HepG2 (cell line): ENCODE results near the gene IRF2. TPM values are rescaled to one million over a fixed set of nuclear protein-coding genes. Genes with fewer than 3 reads are reported as not detected.

Experiments used
- ATAC-seq: fragments of 200-7000 bp; cut with Tn5 transposase; 3 replicates; pipeline ENCODE4 v1.9.1; 2020; ENCODE audit warnings: mild to moderate bottlenecking, moderate library complexity
- BruUV-seq: library from RNA; stranded (reverse); fragments of 400-500 nt; replicated peaks from 2 replicates; lab custom pipeline; 2021; lab: Mats Ljungman, UMichigan
- CTCF ChIA-PET: fragments of 300-600 bp; formaldehyde crosslinking; extraction: SDS; loops from one replicate; lab custom pipeline; 2021; ENCODE audit warnings: low total read pairs, inconsistent platforms, low intra/inter-chr PET ratio; lab: Yijun Ruan, JAX
- POLR2A ChIA-PET: fragments of 350-600 bp; sonication (Branson Sonifier 250); formaldehyde crosslinking; loops from one replicate; lab custom pipeline; 2020; ENCODE audit warnings: antibody characterized with exemption, inconsistent platforms; lab: Yijun Ruan, JAX
- DNase-seq: peaks from one replicate; pipeline ENCODE4 v3.0.0-alpha.2; 2015; ENCODE audit warnings: low spot score
- FAIRE-seq: peaks from 3 replicates; lab custom pipeline; 2011; peaks lifted over from hg19 to GRCh38; lab: Jason Lieb, UNC
- H2AFZ ChIP-seq: one replicate; pipeline ENCODE4 v1.6.1; 2011; ENCODE audit warnings: low read length, inconsistent platforms
- H3K27ac ChIP-seq: fragments of 300-600 bp; 3 replicates; pipeline ENCODE4 v1.8.0; 2011; ENCODE audit warnings: mixed run types, mild to moderate bottlenecking, mixed read lengths, low read length, inconsistent platforms; ENCODE audit not compliant: insufficient read depth; ENCODE audit errors: extremely low read length
- H3K27me3 ChIP-seq, 2 experiments: fragments of 200-600 bp in 1 of 2; 2 replicates in 1 of 2; 3 replicates in 1 of 2; pipeline versions ENCODE4 v1.6.0 to v1.8.0; 2011; ENCODE audit warnings: low read length in 2 of 2, mild to moderate bottlenecking in 2 of 2, moderate library complexity in 2 of 2, inconsistent platforms in 1 of 2; ENCODE audit not compliant: insufficient read depth in 2 of 2, control insufficient read depth in 1 of 2
- H3K36me3 ChIP-seq, 2 experiments: fragments of 200-600 bp in 1 of 2; replicated peaks in 1 of 2; 2 replicates in 1 of 2; 3 replicates in 1 of 2; pipeline versions ENCODE4 v1.5.1 to v1.8.0; 2011; ENCODE audit warnings: low read length in 2 of 2, inconsistent platforms in 1 of 2; ENCODE audit not compliant: insufficient read depth in 2 of 2, control insufficient read depth in 1 of 2
- H3K4me1 ChIP-seq: 2 replicates; pipeline ENCODE4 v1.5.1; 2012; ENCODE audit warnings: low read length, inconsistent platforms; ENCODE audit not compliant: insufficient read depth
- H3K4me2 ChIP-seq: 2 replicates; pipeline ENCODE4 v1.6.0; 2011; ENCODE audit warnings: low read depth, low read length, inconsistent platforms
- H3K4me3 ChIP-seq, 3 experiments: fragments of 200-600 bp in 1 of 3; sonication (generic), shearing (Covaris generic) in 1 of 3; replicated peaks in 1 of 3; 2 replicates each; pipeline ENCODE4 v1.5.1; 2011 to 2016; ENCODE audit warnings: low read length in 3 of 3, inconsistent platforms in 2 of 3, low read depth in 2 of 3, mild to moderate bottlenecking in 2 of 3, control low read depth in 1 of 3, mixed read lengths in 1 of 3; ENCODE audit not compliant: insufficient read depth in 1 of 3
- H3K79me2 ChIP-seq: one replicate; pipeline ENCODE4 v1.6.1; 2011; ENCODE audit warnings: low read length, inconsistent platforms; ENCODE audit not compliant: insufficient read depth
- H3K9ac ChIP-seq: 2 replicates; pipeline ENCODE4 v1.6.0; 2011; ENCODE audit warnings: mild to moderate bottlenecking, low read depth, low read length, inconsistent platforms; ENCODE audit not compliant: insufficient read depth
- H3K9me3 ChIP-seq: 2 replicates; pipeline ENCODE4 v1.5.1; 2012; ENCODE audit warnings: mild to moderate bottlenecking, low read length
- H4K20me1 ChIP-seq: 2 replicates; pipeline ENCODE4 v1.6.0; 2011; ENCODE audit warnings: inconsistent platforms, mild to moderate bottlenecking, low read length, moderate library complexity; ENCODE audit not compliant: insufficient read depth
- BHLHE40 ChIP-seq: IDR thresholded peaks from 2 replicates; pipeline ENCODE4 v1.6.1; 2011; ENCODE audit warnings: low read length, improper control_type of control experiment
- CBX5 ChIP-seq: sonication (generic); formaldehyde crosslinking; IDR thresholded peaks from 2 replicates; pipeline ENCODE4 v1.4.0; 2020; ENCODE audit warnings: missing genetic modification reagents, borderline replicate concordance
- ESRRA ChIP-seq: sonication (generic); formaldehyde crosslinking; IDR thresholded peaks from 2 replicates; pipeline ENCODE4 v1.5.1; 2020; ENCODE audit warnings: mild to moderate bottlenecking, low read depth, missing genetic modification reagents
- IKZF1 ChIP-seq: fragments of 450-650 bp; IDR thresholded peaks from 2 replicates; pipeline ENCODE4 v1.7.1; 2016
- ISX ChIP-seq: sonication (generic); formaldehyde crosslinking; conservative IDR thresholded peaks from 2 replicates; pipeline ENCODE4 v1.5.0; 2020; ENCODE audit warnings: missing genetic modification reagents
- JUNB ChIP-seq: sonication (generic); formaldehyde crosslinking; IDR thresholded peaks from 2 replicates; pipeline ENCODE4 v1.8.0; 2022; ENCODE audit warnings: missing genetic modification reagents, mild to moderate bottlenecking, borderline replicate concordance
- KDM5B ChIP-seq: sonication (generic); formaldehyde crosslinking; IDR thresholded peaks from 2 replicates; pipeline ENCODE4 v1.4.0; 2020; ENCODE audit warnings: missing genetic modification reagents, mild to moderate bottlenecking, borderline replicate concordance
- MXI1 ChIP-seq: IDR thresholded peaks from 3 replicates; pipeline ENCODE4 v1.6.1; 2012; ENCODE audit warnings: low read depth, low read length, inconsistent platforms, borderline replicate concordance
- ZGPAT ChIP-seq: IDR thresholded peaks from 2 replicates; pipeline ENCODE4 v1.6.1; 2016; ENCODE audit warnings: mild to moderate bottlenecking
- ZNF326 ChIP-seq: sonication (generic); formaldehyde crosslinking; IDR thresholded peaks from 2 replicates; pipeline ENCODE4 v1.4.0; 2020; ENCODE audit warnings: missing genetic modification reagents, borderline replicate concordance
- ZNF468 ChIP-seq: sonication (generic); formaldehyde crosslinking; IDR thresholded peaks from 2 replicates; pipeline ENCODE4 v1.8.0; 2022; ENCODE audit warnings: mild to moderate bottlenecking, moderate library complexity, missing genetic modification reagents
- ZNF720 ChIP-seq: sonication (generic); formaldehyde crosslinking; IDR thresholded peaks from 2 replicates; pipeline ENCODE4 v1.4.0; 2020; ENCODE audit warnings: missing genetic modification reagents
- ZNF841 ChIP-seq: sonication (generic); formaldehyde crosslinking; IDR thresholded peaks from 2 replicates; pipeline ENCODE4 v1.8.1; 2023; ENCODE audit warnings: missing genetic modification reagents, borderline replicate concordance
- WGBS: methylation state at CpG from one replicate; pipeline ENCODE4 v1.1.6; 2017; ENCODE audit warnings: low lambda C conversion rate; 5-methylcytosine and 5-hydroxymethylcytosine counted together
- in situ Hi-C: cut with HindIII; loops from 2 replicates; pipeline ENCODE4 v1.10.0; 2017; ENCODE audit warnings: low pct_unique_long_range_greater_than_20kb; ENCODE audit not compliant: extremely low pct_ligation_motif_present
- intact Hi-C: fragments of 100-400 bp; cut with micrococcal nuclease; formaldehyde crosslinking; loops from one replicate; pipeline ENCODE4 v1.10.0; 2022; ENCODE audit not compliant: unreplicated experiment
- polyA plus RNA-seq, 8 experiments: library from polyadenylated mRNA; depleted of rRNA in 3 of 8; stranded (reverse) in 7 of 8; unstranded in 1 of 8; fragments of >200 nt; fragmentation: Illumina TruSeq in 4 of 8; extraction: Trizol in 4 of 8; gene quantifications; 2 replicates each; pipeline versions ENCODE4 v1.2.1 to v1.2.3, GENCODE V29; 2011 to 2016; ENCODE audit warnings: low read depth in 4 of 8, missing spikeins in 1 of 8, mixed read lengths in 1 of 8; ENCODE audit not compliant: insufficient read depth in 1 of 8
- total RNA-seq, 5 experiments: library from RNA; depleted of rRNA; stranded (reverse); fragments of >200 nt; fragmentation: Illumina TruSeq; extraction: Trizol; gene quantifications; 2 replicates each; pipeline ENCODE4 v1.2.3, GENCODE V29; 2016; ENCODE audit warnings: low read depth in 1 of 5

Gene IRF2
- total and polyA plus RNA-seq, 2 of the 13 experiments (the other 11 are each of a cell fraction or from before 2014, with no cell fraction given): 15.5 to 28.8 TPM

DNA sequence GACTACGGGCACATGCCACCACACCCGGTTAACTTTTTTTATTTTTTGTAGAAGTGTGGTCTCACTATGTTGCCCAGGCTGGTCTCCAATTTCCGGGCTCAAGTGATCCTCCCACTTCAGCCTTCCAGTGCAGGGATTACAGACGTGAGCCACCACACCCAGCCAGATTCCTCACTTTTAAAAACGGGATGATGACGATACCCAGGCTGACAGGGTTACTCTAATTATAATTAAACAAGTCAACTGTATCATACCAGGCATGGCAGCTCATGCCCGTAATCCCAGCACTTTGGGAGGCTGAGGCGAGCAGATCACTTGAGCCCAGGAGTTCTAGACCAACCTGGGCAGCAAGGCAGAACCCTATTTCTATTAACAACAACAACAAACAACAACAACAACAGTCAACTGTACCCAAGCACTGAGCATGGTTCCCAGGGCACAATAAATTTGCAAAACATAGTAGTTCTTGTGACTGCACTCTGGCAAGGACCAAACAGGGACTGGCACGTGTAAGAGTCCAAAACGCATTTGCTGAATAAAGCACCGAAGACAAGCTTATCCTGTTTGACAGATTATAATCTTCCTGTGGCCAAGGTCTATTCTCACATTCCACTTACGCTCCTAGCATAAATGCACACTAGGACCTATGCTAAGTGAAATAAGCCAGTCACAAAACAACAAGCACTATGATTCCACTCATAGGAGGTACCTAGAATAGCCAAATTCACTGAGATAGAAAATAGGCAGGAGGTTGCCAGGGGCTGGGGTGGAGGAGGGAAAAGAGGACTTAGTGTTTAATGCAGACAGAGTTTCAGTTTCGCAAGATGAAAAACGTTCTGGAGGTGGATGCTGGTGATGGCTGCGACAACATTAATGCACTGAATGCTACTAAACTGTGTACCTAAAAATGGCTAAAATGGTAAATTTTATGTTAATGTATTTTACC, 77.5 kb downstream of the IRF2 start:
- no peaks in the 10 kb centered on the region for H3K27me3 ChIP-seq
- ATAC-seq (no peak), DNase-seq (no peak), FAIRE-seq (no peak)
- in situ Hi-C loops: no loop called here
- H3K9me3 ChIP-seq: no peaks in the 10 kb centered on the region
- TF ChIP-seq BHLHE40: no peak
- TF ChIP-seq ZNF326 (CRISPR knock-in tag): no peak
- no peak for TF ChIP-seq ESRRA (CRISPR knock-in tag)
- no peak for TF ChIP-seq CBX5
- no peak for TF ChIP-seq KDM5B (CRISPR knock-in tag)
- no peak for TF ChIP-seq IKZF1
- no peak for TF ChIP-seq MXI1
- TF ChIP-seq JUNB (CRISPR knock-in tag): no peak
- no peak for TF ChIP-seq ZGPAT (CRISPR knock-in tag)
- no peak for TF ChIP-seq ZNF720
- no peak for TF ChIP-seq ZNF468
- TF ChIP-seq ZNF841 (CRISPR knock-in tag): no peak
- no peak for TF ChIP-seq ISX (CRISPR knock-in tag)
- intact Hi-C loops: no loop called here
- ChIA-PET POLR2A (no interaction called here), CTCF (no interaction called here)
- H3K4me1 ChIP-seq: no peaks in the 10 kb centered on the region
- H3K36me3 ChIP-seq: peaks cover 25 to 55% of the 10 kb centered on the region in 2 experiments
- H3K4me3 ChIP-seq: no peak overlapping the region
- no peak overlapping the region for H2AFZ ChIP-seq
- 96% methylated on average over 15 of the region's 15 CpGs for WGBS
- no peak overlapping the region for H3K9ac ChIP-seq
- H3K79me2 ChIP-seq: no peaks in the 10 kb centered on the region
- no TSS peak for BruUV-seq
- no peak overlapping the region for H3K4me2 ChIP-seq
- no peak overlapping the region for H3K27ac ChIP-seq
- H4K20me1 ChIP-seq: no peaks in the 10 kb centered on the region
